ENCODE data around the gene PCK1.

PCK1 gene

DNA sequence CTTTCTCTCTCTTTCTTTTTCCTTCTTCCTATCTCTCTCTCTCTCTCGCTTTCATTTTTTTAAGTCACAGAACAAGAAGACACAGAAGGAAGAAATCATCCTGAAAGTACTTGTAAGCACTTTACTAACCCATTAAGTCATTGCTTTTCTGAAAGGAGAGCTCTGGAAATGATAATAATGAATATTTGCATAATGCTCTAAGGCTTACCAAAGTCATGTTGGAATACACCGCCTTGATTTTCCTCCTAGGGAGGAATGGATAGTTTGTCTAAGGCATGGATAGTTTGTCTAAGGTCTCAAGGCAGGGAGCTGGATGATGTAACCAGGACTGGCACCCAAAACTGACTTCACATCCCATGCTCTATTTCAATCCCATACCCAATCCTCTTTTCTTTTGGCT lies 23.1 kb upstream of the PCK1 start:
- no peak for DNase-seq (ENCODE audit: extremely low read depth, insufficient read length)
- no peak overlapping the region for H3K4me3 ChIP-seq (replicated peaks; ENCODE audit: low read depth, low read length)
- no peaks in the 10 kb centered on the region; the same call in 1 of the 2 replicates for H3K27me3 ChIP-seq (replicated peaks; ENCODE audit: control insufficient read depth, insufficient read depth, low read length)
- TF ChIP-seq, protein P1, sequence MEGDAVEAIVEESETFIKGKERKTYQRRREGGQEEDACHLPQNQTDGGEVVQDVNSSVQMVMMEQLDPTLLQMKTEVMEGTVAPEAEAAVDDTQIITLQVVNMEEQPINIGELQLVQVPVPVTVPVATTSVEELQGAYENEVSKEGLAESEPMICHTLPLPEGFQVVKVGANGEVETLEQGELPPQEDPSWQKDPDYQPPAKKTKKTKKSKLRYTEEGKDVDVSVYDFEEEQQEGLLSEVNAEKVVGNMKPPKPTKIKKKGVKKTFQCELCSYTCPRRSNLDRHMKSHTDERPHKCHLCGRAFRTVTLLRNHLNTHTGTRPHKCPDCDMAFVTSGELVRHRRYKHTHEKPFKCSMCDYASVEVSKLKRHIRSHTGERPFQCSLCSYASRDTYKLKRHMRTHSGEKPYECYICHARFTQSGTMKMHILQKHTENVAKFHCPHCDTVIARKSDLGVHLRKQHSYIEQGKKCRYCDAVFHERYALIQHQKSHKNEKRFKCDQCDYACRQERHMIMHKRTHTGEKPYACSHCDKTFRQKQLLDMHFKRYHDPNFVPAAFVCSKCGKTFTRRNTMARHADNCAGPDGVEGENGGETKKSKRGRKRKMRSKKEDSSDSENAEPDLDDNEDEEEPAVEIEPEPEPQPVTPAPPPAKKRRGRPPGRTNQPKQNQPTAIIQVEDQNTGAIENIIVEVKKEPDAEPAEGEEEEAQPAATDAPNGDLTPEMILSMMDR (IDR thresholded peaks at IDR 0.05; ENCODE audit: insufficient read depth, low read length, poor library complexity, severe bottlenecking): no peak
- H3K36me3 ChIP-seq (ENCODE audit: control insufficient read depth, insufficient read depth, low read length): no peaks in the 10 kb centered on the region

DNA sequence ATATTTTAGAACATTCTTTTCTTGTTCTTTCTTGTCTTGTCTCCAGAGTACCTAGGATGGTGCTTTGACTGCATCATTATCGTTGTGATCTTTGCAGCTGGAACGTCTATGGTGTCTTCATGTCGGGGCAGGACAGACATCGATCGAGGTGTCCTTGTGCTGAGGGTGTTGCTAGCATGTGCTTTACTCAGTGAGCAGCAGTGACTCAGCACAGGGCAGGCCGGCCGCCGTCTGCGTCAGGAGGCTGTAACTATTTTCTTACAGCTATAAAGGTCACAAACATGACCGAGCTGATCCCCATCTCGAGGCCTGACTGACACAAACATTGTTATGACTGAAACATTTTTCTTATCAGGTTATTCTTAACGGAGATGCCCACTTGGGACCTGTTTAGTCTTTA lies 21.0 kb upstream of the PCK1 start:
- no peaks in the 10 kb centered on the region for H3K36me3 ChIP-seq (ENCODE audit: control insufficient read depth, insufficient read depth, low read length)
- no peaks in the 10 kb centered on the region; the same call in none of the 2 replicates for H3K27me3 ChIP-seq (replicated peaks; ENCODE audit: control insufficient read depth, insufficient read depth, low read length)
- TF ChIP-seq, protein P1 (IDR thresholded peaks at IDR 0.05; ENCODE audit: insufficient read depth, low read length, poor library complexity, severe bottlenecking): no peak
- H3K4me3 ChIP-seq (replicated peaks; ENCODE audit: low read depth, low read length): no peak overlapping the region
- no peak for DNase-seq (ENCODE audit: extremely low read depth, insufficient read length)

DNA sequence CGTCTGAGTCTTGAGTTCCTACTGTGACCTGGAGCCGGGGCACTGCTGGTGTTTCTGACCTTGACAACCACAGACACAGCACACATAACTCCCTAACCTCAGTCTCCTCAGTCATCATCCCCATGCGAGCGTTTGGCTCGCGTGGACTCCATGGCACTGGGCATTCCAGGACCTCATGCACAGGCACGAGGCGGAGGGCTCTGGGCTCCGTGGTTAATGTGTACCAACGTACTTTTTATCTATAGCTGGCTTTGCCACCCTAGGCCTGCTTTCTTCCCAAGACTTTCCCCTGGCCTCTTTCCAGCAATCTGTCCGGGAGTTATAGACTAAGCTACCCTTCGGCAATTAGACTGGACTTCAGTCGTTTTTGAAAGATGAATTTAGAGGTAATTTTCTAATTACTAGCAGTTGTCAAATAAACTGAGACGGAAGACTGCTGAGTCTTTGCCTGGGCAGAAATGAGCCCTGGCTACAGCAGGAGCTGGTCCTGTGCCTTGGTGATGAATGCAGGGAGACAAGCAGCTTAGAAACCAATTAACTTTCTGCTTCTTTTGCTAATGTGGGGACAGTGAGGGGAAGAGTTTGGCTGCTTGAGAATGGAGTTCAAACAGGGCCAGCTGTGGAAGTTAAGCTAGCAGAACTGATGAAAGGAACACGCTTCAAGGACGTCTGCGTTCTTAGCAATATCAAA lies 19.9 kb upstream of the PCK1 start:
- H3K4me3 ChIP-seq (replicated peaks; ENCODE audit: low read depth, low read length): no peak overlapping the region
- peaks cover 2% of the 10 kb centered on the region for H3K27me3 ChIP-seq (replicated peaks; ENCODE audit: control insufficient read depth, insufficient read depth, low read length)
- TF ChIP-seq, protein P1 (IDR thresholded peaks at IDR 0.05; ENCODE audit: insufficient read depth, low read length, poor library complexity, severe bottlenecking): no peak
- no peak for DNase-seq (ENCODE audit: extremely low read depth, insufficient read length)
- no peaks in the 10 kb centered on the region for H3K36me3 ChIP-seq (ENCODE audit: control insufficient read depth, insufficient read depth, low read length)

DNA sequence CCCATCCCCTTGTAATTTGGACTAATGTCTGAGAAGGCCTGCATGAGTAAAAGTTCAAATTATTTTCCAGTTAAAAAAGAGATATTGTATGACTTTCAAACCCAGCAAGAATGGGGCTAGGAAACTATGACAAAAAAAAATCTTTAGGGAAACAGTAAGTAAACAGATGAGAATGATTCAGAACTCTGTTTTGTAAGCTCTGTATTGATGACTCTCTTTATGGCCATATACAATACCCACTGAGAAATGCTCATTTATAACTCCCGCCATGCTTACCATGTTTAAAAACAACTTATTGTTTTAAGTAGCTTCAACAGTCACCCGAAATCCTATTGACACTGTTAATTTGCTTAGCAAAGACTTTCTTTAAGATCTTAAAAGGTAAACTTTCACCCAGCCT lies 17.2 kb upstream of the PCK1 start:
- DNase-seq (ENCODE audit: extremely low read depth, insufficient read length): no peak
- Histone ChIP-seq H3K36me3 (ENCODE audit: control insufficient read depth, insufficient read depth, low read length) (no peaks in the 10 kb centered on the region), H3K4me3 (replicated peaks; ENCODE audit: low read depth, low read length) (no peak overlapping the region), H3K27me3 (replicated peaks; ENCODE audit: control insufficient read depth, insufficient read depth, low read length) (peaks cover 6% of the 10 kb centered on the region)
- TF ChIP-seq, protein P1 (IDR thresholded peaks at IDR 0.05; ENCODE audit: insufficient read depth, low read length, poor library complexity, severe bottlenecking): no peak

DNA sequence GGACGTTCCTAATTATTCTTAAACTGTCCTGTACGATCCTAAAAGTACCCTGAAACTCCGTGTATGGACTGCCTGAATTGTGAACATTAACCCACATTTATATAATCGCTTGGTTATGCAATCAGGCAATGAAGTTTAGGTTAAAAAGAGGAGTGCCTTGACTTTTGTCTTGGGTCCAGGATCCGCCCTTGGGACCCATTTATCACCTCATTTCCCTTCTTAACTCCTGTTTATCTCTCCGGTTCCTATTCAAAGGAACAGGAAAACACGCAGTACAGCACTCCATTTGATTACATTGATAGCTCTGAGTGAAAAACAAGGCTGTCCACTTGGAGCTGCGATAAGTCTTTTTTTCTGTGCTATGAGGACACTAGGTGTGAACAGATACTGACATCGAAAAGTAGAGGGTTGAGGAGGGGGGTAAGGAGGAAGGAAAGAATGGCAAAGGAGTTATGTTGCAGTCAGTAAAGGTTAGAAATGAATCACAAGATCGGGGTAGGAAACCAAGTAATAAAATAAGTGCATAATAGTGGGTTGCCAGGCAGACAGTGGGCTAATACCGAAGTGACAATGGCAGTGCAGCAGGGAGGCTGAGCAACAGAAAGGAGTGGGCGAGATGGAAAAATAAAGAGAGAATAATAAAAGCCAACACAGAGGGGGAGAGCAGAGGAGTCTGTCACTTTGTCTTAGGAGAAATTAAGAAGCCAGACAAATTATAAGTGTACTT lies 15.9 kb upstream of the PCK1 start:
- TF ChIP-seq, protein P1 (IDR thresholded peaks at IDR 0.05; ENCODE audit: insufficient read depth, low read length, poor library complexity, severe bottlenecking): no peak
- Histone ChIP-seq H3K36me3 (ENCODE audit: control insufficient read depth, insufficient read depth, low read length) (no peaks in the 10 kb centered on the region), H3K27me3 (replicated peaks; ENCODE audit: control insufficient read depth, insufficient read depth, low read length) (peaks cover 6% of the 10 kb centered on the region), H3K4me3 (replicated peaks; ENCODE audit: low read depth, low read length) (no peak overlapping the region)
- no peak for DNase-seq (ENCODE audit: extremely low read depth, insufficient read length)
